Stimulated activated effector memory CD8-positive, alpha-beta T cell treated with anti-CD3 and anti-CD28 coated beads, Interleukin-12 subunit alpha, Interleukin-12 subunit beta, amount 100 ng/mL, for 72 hours (primary cell): ENCODE data around the gene PLD1.
"Not testable (repeated sequence)": the region's sequence is repeated elsewhere in the genome, so short reads cannot be mapped to it uniquely, and the experiment has no call there.

Source experiments
- ATAC-seq: fragments of 150-1000 bp; cut with Tn5 transposase; 2 replicates; pipeline ENCODE4 v1.10.0; 2021
- DNase-seq, 2 donors: peaks; one replicate each; pipeline ENCODE4 v3.0.0; 2021 to 2022; ENCODE audit warnings: low spot score in 2 of 2
- H3K27ac Mint-ChIP-seq: one replicate; pipeline ENCODE4 v1.8.0; 2022; ENCODE audit warnings: mild to moderate bottlenecking, mixed read lengths
- H3K36me3 Mint-ChIP-seq: one replicate; pipeline ENCODE4 v1.8.0; 2022; ENCODE audit warnings: mild to moderate bottlenecking, mixed read lengths
- H3K4me1 Mint-ChIP-seq: one replicate; pipeline ENCODE4 v1.8.0; 2022; ENCODE audit warnings: mixed read lengths
- H3K4me3 Mint-ChIP-seq: one replicate; pipeline ENCODE4 v1.8.0; 2022; ENCODE audit warnings: mild to moderate bottlenecking, mixed read lengths
- H3K9me3 Mint-ChIP-seq: one replicate; pipeline ENCODE4 v1.8.0; 2022; ENCODE audit warnings: mixed read lengths

PLD1 gene

DNA sequence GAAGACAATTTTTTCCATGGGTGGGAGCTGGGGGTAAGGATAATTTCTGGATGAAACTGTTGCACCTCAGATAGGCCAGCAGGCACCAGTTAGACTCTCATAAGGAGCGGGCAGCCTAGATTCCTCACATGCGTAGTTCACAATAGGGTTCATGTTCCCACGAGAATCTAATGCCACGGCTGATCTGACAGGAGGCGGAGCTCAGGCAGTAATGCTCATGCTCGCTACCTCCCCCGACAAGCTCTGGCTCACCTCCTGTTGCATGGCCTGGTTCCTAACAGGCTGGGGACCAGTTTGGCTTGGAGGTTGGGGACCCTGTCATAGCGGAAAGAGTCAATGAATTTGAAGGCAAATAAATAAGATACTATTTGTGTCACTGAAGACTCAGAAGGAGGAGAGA lies 105.5 kb downstream of the PLD1 start:
- no peak overlapping the region for H3K27ac Mint-ChIP-seq

DNA sequence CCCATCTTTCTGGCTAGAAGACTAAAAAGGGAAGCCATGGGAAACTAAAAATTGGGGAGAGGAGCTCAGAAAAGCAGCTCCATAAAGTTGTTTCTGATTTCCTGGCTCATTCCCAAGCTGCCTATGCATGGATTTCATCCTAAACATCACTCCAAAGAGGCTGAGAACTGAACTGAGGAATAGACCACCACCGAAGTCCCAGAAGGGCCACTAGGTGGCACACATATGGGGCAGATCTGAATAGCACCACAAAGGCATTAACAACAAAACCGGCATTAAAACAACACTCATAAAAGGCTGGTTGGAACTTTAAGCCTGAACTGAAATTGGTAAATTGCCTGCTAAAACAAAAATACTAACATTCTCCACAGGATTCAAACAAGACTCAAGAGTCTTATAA lies 106.3 kb downstream of the PLD1 start:
- Mint-ChIP-seq H3K4me1 (no peaks in the 10 kb centered on the region), H3K9me3 (no peaks in the 10 kb centered on the region), H3K27ac (no peak overlapping the region), H3K4me3 (no peak overlapping the region), H3K36me3 (no peaks in the 10 kb centered on the region)
- ATAC-seq: peak; percentile 66
- DNase-seq: no peak

More for the DNA sequence above, 105.5 kb downstream of the PLD1 start:
- DNase-seq: no peak
- H3K36me3 Mint-ChIP-seq: no peaks in the 10 kb centered on the region
- no peak for ATAC-seq
- H3K4me3 Mint-ChIP-seq: no peak overlapping the region
- H3K4me1 Mint-ChIP-seq: no peaks in the 10 kb centered on the region
- H3K9me3 Mint-ChIP-seq: no peaks in the 10 kb centered on the region

DNA sequence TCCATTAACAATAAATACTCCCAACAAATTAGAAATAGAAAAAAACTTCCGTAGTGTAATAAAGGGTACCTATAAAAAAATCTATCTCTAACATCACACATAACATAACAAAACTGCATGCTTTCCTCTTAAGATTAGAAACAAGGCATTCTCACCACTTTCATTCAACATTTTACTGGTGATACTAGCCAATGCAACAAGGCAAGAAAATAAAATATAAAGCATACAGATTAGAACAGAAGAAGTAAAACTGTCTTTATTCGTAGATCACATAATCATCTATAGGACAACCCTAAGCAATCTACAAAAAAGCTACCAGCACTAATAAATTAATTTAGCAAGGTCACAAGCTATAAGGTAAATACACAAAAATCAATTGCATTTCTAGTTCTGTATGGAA lies 107.1 kb downstream of the PLD1 start:
- Mint-ChIP-seq H3K27ac (no peak overlapping the region), H3K4me3 (no peak overlapping the region), H3K9me3 (no peaks in the 10 kb centered on the region), H3K4me1 (no peaks in the 10 kb centered on the region), H3K36me3 (no peaks in the 10 kb centered on the region)
- no peak for ATAC-seq
- no peak for DNase-seq

DNA sequence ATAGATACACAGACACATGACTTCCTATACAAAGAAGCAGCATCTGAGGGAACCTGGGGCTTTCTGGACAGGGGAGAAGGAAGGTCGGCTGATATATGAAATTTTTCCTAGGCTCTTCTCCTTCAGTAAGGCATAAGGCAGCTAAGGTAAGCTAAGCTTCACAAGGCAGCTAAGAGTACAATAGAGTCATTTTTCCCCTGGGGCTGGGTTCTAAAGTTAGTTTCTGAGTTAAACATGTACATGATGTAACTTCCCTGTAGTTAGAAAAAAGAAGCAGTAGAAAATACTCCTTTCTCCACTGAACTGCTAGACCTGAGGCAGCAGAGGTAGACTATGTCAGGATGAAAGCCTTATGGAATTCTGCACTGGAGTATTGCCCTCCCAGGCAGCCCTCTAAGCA lies 109.6 kb downstream of the PLD1 start:
- no peaks in the 10 kb centered on the region for H3K9me3 Mint-ChIP-seq
- H3K36me3 Mint-ChIP-seq: peaks cover 5% of the 10 kb centered on the region
- H3K27ac Mint-ChIP-seq: no peak overlapping the region
- no peaks in the 10 kb centered on the region for H3K4me1 Mint-ChIP-seq
- H3K4me3 Mint-ChIP-seq: no peak overlapping the region
- DNase-seq: no peak
- no peak for ATAC-seq

DNA sequence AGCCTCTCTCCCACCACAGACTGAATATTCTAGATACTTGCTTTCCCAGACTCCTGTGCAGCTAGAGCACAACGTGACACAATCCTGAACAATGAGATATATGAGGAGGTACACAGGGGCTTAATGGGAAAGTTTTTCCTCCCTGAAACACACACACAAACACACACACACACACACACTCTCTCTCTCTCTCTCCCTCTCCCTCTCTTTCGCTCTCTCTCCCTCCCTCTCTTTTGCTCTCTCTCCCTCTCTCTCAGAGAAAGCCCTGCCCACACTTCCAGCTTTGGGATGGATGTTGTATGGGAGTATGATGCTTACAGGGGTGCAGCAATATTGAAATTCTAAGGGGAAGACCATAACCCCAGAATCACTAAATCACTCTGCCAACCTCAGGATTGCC lies 110.1 kb downstream of the PLD1 start:
- Mint-ChIP-seq H3K4me3 (no peak overlapping the region), H3K27ac (no peak overlapping the region), H3K36me3 (peaks cover 5% of the 10 kb centered on the region), H3K4me1 (no peaks in the 10 kb centered on the region), H3K9me3 (no peaks in the 10 kb centered on the region)
- ATAC-seq (no peak), DNase-seq (no peak)

DNA sequence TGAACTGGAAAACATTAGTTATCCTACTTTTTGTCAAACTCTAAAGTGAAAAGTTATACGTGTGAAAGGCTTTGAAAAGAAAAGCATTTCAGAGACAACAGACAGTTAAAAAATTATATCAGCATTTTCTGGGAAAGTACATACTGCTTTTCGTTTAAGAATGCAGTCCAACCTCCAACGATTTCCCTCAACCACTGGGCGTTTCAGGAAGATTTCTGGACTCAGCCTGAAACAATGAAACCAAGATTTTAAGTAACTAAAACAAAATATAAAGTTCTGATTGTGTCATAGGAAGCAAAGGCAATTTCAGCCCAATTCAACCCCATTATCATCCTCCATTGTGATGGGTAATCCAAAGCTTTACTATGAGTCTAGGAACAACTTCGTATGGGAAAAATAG lies 110.7 kb downstream of the PLD1 start:
- Mint-ChIP-seq H3K36me3 (peaks cover 5% of the 10 kb centered on the region), H3K4me1 (no peaks in the 10 kb centered on the region), H3K4me3 (no peak overlapping the region), H3K27ac (no peak overlapping the region), H3K9me3 (no peaks in the 10 kb centered on the region)
- no peak for ATAC-seq
- DNase-seq: no peak

DNA sequence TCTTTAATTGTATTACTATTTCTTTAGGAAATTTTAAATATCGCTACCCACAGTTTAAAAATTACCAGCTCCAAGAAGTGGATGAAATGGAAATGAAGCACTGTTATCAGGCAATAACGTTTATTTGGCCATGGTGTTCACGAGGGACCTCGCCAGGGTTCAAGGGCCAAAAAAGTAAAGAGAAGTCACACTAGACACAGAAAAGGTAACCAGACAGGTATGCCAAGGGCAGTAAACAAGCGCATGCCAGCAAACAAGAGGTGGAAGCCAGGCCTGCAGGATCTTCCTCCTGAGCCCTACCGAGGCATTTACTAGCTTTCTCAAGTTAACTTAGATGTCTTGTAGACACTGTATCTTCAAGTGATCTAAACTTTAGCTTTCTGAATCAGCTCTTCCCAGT lies 113.5 kb downstream of the PLD1 start:
- no peak for ATAC-seq

DNA sequence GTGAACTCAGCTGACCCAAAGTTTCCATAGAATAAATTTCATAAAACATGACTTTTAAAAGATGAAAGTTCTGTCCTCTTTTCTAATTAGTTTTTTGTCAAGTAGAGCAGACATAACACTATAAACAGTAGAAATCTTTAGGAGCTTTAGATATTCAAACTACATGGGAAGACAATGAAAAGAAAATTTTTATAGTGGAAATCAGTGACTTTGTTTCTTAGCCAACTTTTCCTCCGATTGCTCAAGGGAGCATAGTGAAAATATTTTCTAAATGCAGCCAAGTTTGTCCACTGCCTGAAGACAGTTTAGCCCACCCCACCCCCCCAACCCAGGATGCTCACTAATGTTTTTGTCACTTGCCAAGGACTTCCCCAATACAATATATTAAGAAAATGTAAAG lies 114.9 kb downstream of the PLD1 start:
- peaks cover 10% of the 10 kb centered on the region for H3K36me3 Mint-ChIP-seq
- ATAC-seq: no peak
- no peak overlapping the region for H3K4me3 Mint-ChIP-seq
- DNase-seq: no peak
- peaks cover 3% of the 10 kb centered on the region for H3K4me1 Mint-ChIP-seq
- H3K9me3 Mint-ChIP-seq: no peaks in the 10 kb centered on the region
- H3K27ac Mint-ChIP-seq: no peak overlapping the region

More for the DNA sequence above, 113.5 kb downstream of the PLD1 start:
- H3K9me3 Mint-ChIP-seq: no peaks in the 10 kb centered on the region
- no peaks in the 10 kb centered on the region for H3K4me1 Mint-ChIP-seq
- H3K36me3 Mint-ChIP-seq: peaks cover 7% of the 10 kb centered on the region
- DNase-seq: no peak
- H3K27ac Mint-ChIP-seq: no peak overlapping the region
- no peak overlapping the region for H3K4me3 Mint-ChIP-seq

DNA sequence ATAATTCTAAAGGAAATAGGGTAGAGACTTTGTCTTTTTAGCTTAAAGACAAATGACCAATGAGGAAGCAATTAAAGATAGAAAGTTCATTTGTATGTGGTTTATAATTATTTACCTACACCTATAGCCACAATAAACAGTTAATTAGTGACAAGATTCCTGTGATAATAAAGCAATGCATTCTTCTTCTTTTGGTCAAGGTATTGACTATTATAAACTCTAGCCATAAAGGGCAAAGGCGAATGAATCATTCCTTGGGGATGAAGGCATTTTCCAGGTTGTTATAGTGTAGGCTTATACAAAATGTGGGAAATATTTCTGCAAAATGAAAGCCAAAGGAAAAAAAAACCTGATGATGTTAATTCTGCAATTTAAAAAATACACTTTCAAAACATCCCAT lies 115.4 kb downstream of the PLD1 start:
- DNase-seq (no peak), ATAC-seq (no peak)
- H3K4me1 Mint-ChIP-seq: peaks cover 8% of the 10 kb centered on the region
- H3K4me3 Mint-ChIP-seq: no peak overlapping the region
- H3K36me3 Mint-ChIP-seq: peaks cover 10% of the 10 kb centered on the region
- H3K9me3 Mint-ChIP-seq: no peaks in the 10 kb centered on the region
- H3K27ac Mint-ChIP-seq: no peak overlapping the region

DNA sequence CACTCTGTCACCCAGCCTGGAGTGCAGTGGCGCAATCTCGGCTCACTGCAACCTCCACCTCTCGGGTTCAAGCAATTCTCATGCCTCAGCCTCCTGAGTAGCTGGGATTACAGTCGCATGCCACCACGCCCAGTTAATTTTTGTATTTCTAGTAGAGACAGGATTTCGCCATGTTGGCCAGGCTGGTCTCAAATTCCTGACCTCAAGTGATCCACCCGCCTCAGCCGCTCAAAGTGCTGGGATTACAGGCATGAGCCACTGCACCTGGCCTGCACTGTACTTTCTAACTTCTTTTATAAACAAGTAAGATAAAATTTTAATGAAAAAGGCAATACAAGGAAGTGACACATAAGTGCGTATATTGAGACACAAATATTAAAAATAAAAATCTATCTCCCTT lies 117.7 kb downstream of the PLD1 start:
- not testable (repeated sequence) for H3K4me3 Mint-ChIP-seq, H3K36me3 Mint-ChIP-seq, H3K9me3 Mint-ChIP-seq, H3K27ac Mint-ChIP-seq, ATAC-seq, DNase-seq
- peaks cover 13% of the 10 kb centered on the region for H3K4me1 Mint-ChIP-seq

DNA sequence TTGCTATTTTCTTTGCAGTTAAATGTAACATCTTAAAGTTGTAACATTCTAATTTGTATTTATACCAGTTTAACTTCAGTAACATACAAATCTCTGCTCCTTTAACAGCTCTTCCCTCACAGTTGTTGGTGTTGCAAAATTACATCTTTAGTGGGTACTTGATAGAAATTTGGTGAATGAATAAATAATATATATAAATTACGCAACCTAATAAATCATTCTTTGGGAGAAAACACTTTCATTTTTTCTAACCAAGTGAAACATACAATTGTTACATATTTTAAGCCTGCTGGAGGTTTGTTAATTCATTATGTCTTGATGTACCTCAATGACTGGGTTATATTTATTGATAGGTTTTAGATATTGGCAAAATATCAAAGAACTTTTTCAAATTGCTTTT lies 118.8 kb downstream of the PLD1 start:
- no peak overlapping the region for H3K4me3 Mint-ChIP-seq

DNA sequence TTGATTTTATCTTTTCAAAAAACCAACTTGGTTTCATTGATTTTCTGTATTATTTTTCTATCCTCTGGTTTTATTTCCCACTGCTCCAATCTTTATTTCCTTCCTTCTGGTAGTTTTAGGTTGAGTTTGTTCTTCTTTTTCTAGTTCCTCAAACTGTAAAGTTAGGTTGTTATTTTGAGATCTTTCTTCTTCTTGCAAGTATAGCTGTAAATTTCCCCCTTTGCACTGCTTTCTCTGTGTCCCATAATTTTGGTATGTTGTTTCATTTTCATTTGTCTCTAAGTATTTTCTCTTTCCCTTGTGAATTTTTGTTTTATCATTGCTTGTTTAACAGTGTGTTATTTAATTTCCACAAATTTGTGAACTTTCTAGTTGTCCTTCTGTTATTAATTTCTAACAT lies 120.0 kb downstream of the PLD1 start:
- H3K4me3 Mint-ChIP-seq: peak overlapping the region; percentile 4
- DNase-seq: no peak

More for the DNA sequence above, 118.8 kb downstream of the PLD1 start:
- ATAC-seq: no peak
- Mint-ChIP-seq H3K9me3 (no peaks in the 10 kb centered on the region), H3K36me3 (peaks cover 7% of the 10 kb centered on the region), H3K27ac (no peak overlapping the region), H3K4me1 (peaks cover 13% of the 10 kb centered on the region)
- DNase-seq: no peak

DNA sequence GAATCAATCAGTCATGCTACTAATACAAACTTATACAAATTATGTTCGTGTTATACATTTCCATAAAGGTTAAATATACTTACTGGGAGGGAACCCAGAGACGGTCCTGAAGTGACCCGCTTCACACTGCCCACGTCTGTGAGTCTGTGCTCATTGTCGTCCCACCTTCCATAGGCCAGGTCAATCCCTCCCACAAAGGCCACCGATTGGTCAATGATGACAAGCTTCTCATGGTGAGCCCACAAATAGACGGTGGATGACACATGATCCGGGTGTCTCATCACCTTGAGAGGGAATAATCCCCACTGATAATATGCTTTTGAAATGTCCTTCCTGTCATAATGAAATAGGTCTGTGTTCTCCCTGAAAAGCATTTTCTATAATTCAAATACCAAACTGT lies 121.7 kb downstream of the PLD1 start:
- ATAC-seq (no peak), DNase-seq (no peak)
- Mint-ChIP-seq H3K9me3 (no peaks in the 10 kb centered on the region), H3K4me1 (peaks cover 13% of the 10 kb centered on the region), H3K4me3 (no peak overlapping the region), H3K27ac (no peak overlapping the region), H3K36me3 (peaks cover 11% of the 10 kb centered on the region)

More for the DNA sequence above, 120.0 kb downstream of the PLD1 start:
- Mint-ChIP-seq H3K36me3 (peaks cover 11% of the 10 kb centered on the region), H3K4me1 (peaks cover 13% of the 10 kb centered on the region), H3K27ac (no peak overlapping the region), H3K9me3 (no peaks in the 10 kb centered on the region)
- ATAC-seq: no peak

DNA sequence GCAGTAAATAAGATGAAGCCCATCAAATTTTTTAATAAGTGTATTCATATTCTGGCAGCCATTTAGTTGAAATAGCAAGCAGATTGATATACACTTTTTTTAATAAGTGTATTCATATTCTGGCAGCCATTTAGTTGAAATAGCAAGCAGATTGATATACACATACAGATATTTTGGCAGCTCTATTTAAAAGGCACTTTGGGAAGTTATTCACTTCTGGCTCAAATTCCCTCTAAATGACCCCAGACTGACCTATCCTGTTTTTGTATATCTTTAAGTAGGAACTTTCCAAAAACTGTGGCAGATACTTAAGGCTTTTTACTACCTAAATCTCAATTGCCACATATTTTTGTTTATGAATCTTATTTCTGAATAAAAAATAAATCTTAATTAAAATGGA lies 122.3 kb downstream of the PLD1 start:
- H3K27ac Mint-ChIP-seq: no peak overlapping the region
- DNase-seq (no peak), ATAC-seq (no peak)
- no peaks in the 10 kb centered on the region for H3K9me3 Mint-ChIP-seq
- H3K36me3 Mint-ChIP-seq: peaks cover 11% of the 10 kb centered on the region
- H3K4me1 Mint-ChIP-seq: peaks cover 13% of the 10 kb centered on the region
- no peak overlapping the region for H3K4me3 Mint-ChIP-seq

DNA sequence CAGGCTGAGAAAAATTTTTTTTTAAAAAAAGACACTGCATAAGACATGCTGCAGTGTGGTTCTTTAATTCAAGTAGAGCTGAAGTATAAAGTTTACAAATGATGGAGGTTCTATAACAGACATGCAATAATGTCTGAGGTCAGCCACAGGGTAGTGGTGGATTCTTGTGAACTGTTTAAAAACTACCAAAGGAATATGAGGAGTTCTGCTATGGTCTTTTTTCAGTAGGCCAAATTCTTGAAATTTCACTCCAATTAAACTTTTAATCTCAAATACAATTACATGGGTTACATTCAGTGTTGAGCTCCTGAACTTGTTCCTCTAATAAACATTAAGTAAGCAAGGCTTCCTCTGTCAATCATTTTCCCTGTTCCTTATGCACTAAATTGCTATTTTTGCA lies 122.7 kb downstream of the PLD1 start:
- Mint-ChIP-seq H3K4me3 (no peak overlapping the region), H3K9me3 (no peaks in the 10 kb centered on the region), H3K27ac (no peak overlapping the region), H3K4me1 (peaks cover 13% of the 10 kb centered on the region), H3K36me3 (peaks cover 11% of the 10 kb centered on the region)
- ATAC-seq (no peak), DNase-seq (no peak)

DNA sequence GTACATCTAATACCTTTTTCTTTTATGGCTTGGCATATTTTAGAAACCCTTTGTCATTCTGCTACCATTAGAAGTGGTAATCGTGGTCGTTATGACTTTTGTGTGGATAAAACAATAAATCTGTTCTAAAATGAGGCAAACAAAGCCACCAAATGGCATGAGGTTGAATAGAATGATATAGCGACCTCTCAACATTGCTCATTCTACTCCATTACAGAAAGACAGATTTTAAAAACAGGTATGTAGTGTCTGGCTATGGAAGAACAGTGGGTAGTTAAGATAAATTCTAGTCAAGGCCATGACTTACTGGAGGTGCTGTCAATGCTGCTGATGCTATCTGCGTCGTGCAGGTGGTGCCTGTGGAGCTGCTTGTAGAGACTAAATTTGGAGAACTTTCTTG lies 123.2 kb downstream of the PLD1 start:
- Mint-ChIP-seq H3K4me1 (peaks cover 13% of the 10 kb centered on the region), H3K9me3 (no peaks in the 10 kb centered on the region), H3K4me3 (no peak overlapping the region), H3K36me3 (peaks cover 11% of the 10 kb centered on the region), H3K27ac (no peak overlapping the region)
- peak; percentile 52 for ATAC-seq
- DNase-seq: no peak
